ENCODE data around the gene TDRD10. TPM values are rescaled to one million over a fixed set of nuclear protein-coding genes. Genes with fewer than 3 reads are reported as not detected.

Gene TDRD10
- total and polyA plus RNA-seq, 2 of the 4 experiments (the other 2 are of a cell fraction): not detected

GRCh38 chr1:154500533-154500932, 1.5 kb upstream of the TDRD10 start:
- no peak overlapping the region for H3K4ac ChIP-seq (ENCODE audit: low read depth, low read length)
- ChIA-PET POLR2A (ENCODE audit: unreplicated experiment) (no interaction called here), CTCF (no interaction called here)
- WGBS, 2 experiments (ENCODE audit: extremely low coverage in 2 of 2, insufficient read length in 1 of 2): 90% methylated on average over 2 of the region's 8 CpGs; no CpG with 5 or more reads in 1 of the 2 experiments
- H3K9me3 ChIP-seq (ENCODE audit: control insufficient read depth, insufficient read depth, low read length): peaks cover 25% of the 10 kb centered on the region
- BruUV-seq (replicated peaks): no TSS peak
- no peak overlapping the region for H2AFZ ChIP-seq (replicated peaks; ENCODE audit: low read length, poor library complexity)
- no peaks in the 10 kb centered on the region for H4K20me1 ChIP-seq (ENCODE audit: insufficient read depth, low read length)
- no peak overlapping the region for H3K4me3 ChIP-seq (ENCODE audit: insufficient read depth, low read depth, low read length)
- peaks cover 2% of the 10 kb centered on the region; the same call in 1 of the 2 replicates for H3K4me1 ChIP-seq (ENCODE audit: control insufficient read depth, insufficient read depth, low read length)
- H4K8ac ChIP-seq (ENCODE audit: low read depth in 2 of 2, low read length in 2 of 2): no peak overlapping the region
- H4K5ac ChIP-seq (ENCODE audit: low read depth, low read length): no peak overlapping the region
- no peak overlapping the region for H4K91ac ChIP-seq (ENCODE audit: insufficient read depth, low read depth, low read length)
- no peak overlapping the region for H2AK9ac ChIP-seq (replicated peaks; ENCODE audit: low read depth, low read length, poor library complexity)
- H3K9ac ChIP-seq (ENCODE audit: low read depth, low read length): no peak overlapping the region
- no peak overlapping the region for H2BK20ac ChIP-seq (ENCODE audit: low read depth, low read length)
- H3K9me1 ChIP-seq (ENCODE audit: insufficient read depth, low read length): no peaks in the 10 kb centered on the region
- TF ChIP-seq FOS (IDR thresholded peaks at IDR 0.05; ENCODE audit: low read depth, low read length) (no peak), CTCF (conservative IDR thresholded peaks at IDR 0.05; ENCODE audit: low read depth, low read length) (no peak), ELK1 (IDR thresholded peaks at IDR 0.05; ENCODE audit: borderline replicate concordance, low read depth, low read length) (no peak)
- no peak overlapping the region for H3K18ac ChIP-seq (ENCODE audit: low read depth, low read length)
- no peak overlapping the region for H3K14ac ChIP-seq (replicated peaks; ENCODE audit: low read depth, low read length)
- intact Hi-C loops (cut with micrococcal nuclease): no loop called here
- no peak overlapping the region for H3K4me2 ChIP-seq (ENCODE audit: low read depth, low read length)
- ATAC-seq (ENCODE audit: low read depth) (no peak), DNase-seq (no peak)
- H3K56ac ChIP-seq (ENCODE audit: extremely low read depth, insufficient read depth, low read length): no peak overlapping the region
- H3K36me3 ChIP-seq (ENCODE audit: control insufficient read depth, insufficient read depth, low read length): no peaks in the 10 kb centered on the region
- no peak overlapping the region for H2BK15ac ChIP-seq (ENCODE audit: low read depth, low read length)
- no peak overlapping the region; the same call in 1 of the 2 replicates for H3K23ac ChIP-seq (ENCODE audit: low read depth, low read length)
- H3K27me3 ChIP-seq (ENCODE audit: control insufficient read depth, insufficient read depth, low read length): peaks cover 72% of the 10 kb centered on the region
- no peaks in the 10 kb centered on the region for H3K79me1 ChIP-seq (ENCODE audit: low read depth in 1 of 2, low read length in 2 of 2)
- in situ Hi-C loops (cut with MboI; ENCODE audit: low sequenced_read_pairs): no loop called here
- dilution Hi-C loops (cut with HindIII; ENCODE audit: low sequenced_read_pairs, unreplicated experiment): no loop called here
- no peak overlapping the region for H2BK120ac ChIP-seq (ENCODE audit: low read depth, low read length)
- no peak overlapping the region for H2AK5ac ChIP-seq (ENCODE audit: low read depth, low read length)
- no peak overlapping the region for H2BK5ac ChIP-seq (ENCODE audit: low read depth, low read length, poor library complexity, severe bottlenecking)
- H3K27ac ChIP-seq (ENCODE audit: insufficient read depth, low read length): no peak overlapping the region

Data from IMR-90 (cell line).